ENCODE data around the gene G3BP2. TPM values are rescaled to one million over a fixed set of nuclear protein-coding genes. Genes with fewer than 3 reads are reported as not detected.

Gene G3BP2
- total and polyA plus RNA-seq, 2 of the 8 experiments (the other 6 are each of a cell fraction or from before 2014, with no cell fraction given): 83.7 to 378 TPM

DNA sequence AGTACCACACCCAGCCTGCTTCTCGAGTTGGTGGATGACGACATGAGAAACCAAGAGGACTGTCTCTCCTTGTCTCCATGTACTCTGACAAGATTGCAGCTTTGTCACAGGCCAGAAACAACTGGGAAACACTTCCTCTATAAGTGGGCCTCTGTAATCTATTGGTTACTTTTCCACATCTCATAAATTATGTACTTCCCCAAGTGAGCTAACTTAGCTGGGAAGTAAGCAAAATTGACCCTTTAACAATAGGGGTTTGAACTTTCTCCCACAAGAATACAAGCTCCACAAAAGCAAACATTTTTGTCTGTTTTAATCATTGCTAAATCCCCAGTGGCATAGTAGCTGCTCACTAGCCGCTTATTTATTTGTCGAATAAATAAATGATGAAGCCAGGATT, 37.0 kb upstream of the G3BP2 start (continued):
- TF ChIP-seq TAF7 (optimal IDR thresholded peaks at IDR 0.05; ENCODE audit: borderline replicate concordance, low read depth, low read length) (no peak), SIN3A (conservative IDR thresholded peaks at IDR 0.05 in 1 of 2, IDR thresholded peaks at IDR 0.05 in 1 of 2; ENCODE audit: low read depth in 1 of 2, low read length in 2 of 2) (no peak)
